Left ventricle myocardium inferior (tissue), 1 donor: ENCODE results near the gene STK11. TPM values are rescaled to one million over a fixed set of nuclear protein-coding genes. Genes with fewer than 3 reads are reported as not detected.

Source experiments
- DNase-seq: peaks from one replicate; pipeline ENCODE4 v3.0.0-alpha.2; 2020
- H3K27ac ChIP-seq: fragments of 200-600 bp; replicated peaks from 2 replicates; pipeline ENCODE4 v1.8.0; 2021
- H3K27me3 ChIP-seq: fragments of 200-600 bp; 2 replicates; pipeline ENCODE4 v1.8.0; 2021; ENCODE audit warnings: low read depth
- H3K36me3 ChIP-seq: fragments of 200-600 bp; 2 replicates; pipeline ENCODE4 v1.8.0; 2021
- H3K4me1 ChIP-seq: fragments of 200-600 bp; 2 replicates; pipeline ENCODE4 v1.8.0; 2021
- H3K4me3 ChIP-seq: fragments of 200-600 bp; 2 replicates; pipeline ENCODE4 v1.8.0; 2021; ENCODE audit warnings: mild to moderate bottlenecking, moderate library complexity
- H3K9me3 ChIP-seq: fragments of 200-600 bp; replicated peaks from 2 replicates; pipeline ENCODE4 v1.8.0; 2021
- intact Hi-C: fragments of 100-400 bp; cut with micrococcal nuclease; formaldehyde crosslinking; loops from one replicate; pipeline ENCODE4 v1.11.0; 2022
- total RNA-seq: library from RNA; stranded (reverse); fragmentation: NEBNext Ultra II Directional; extraction: Animal tissue kit (Norgen Biotek cat#: 25700); gene quantifications from one replicate; pipeline ENCODE4 v1.2.1, GENCODE V29; 2021
- TF ChIP-seq, protein P1 (sequence below): fragments of 200-600 bp; IDR thresholded peaks from 2 replicates; pipeline ENCODE4 v1.8.0; 2021; ENCODE audit warnings: antibody characterized with exemption, mild to moderate bottlenecking, borderline replicate concordance
- donor health status: DM: no; HTN: yes; CAD: no; lungs with severe emphysema.

Gene STK11
- total RNA-seq, 1 donor from 2014 or later: 50.1 TPM

GRCh38 chr19:1211494-1212234 lies 6.1 kb downstream of the STK11 start:
- intact Hi-C loops: no loop called here
- no peak overlapping the region for H3K27ac ChIP-seq
- H3K4me1 ChIP-seq: peaks cover 100% of the 10 kb centered on the region
- no peaks in the 10 kb centered on the region for H3K9me3 ChIP-seq
- no peak overlapping the region for H3K4me3 ChIP-seq
- TF ChIP-seq, protein P1, sequence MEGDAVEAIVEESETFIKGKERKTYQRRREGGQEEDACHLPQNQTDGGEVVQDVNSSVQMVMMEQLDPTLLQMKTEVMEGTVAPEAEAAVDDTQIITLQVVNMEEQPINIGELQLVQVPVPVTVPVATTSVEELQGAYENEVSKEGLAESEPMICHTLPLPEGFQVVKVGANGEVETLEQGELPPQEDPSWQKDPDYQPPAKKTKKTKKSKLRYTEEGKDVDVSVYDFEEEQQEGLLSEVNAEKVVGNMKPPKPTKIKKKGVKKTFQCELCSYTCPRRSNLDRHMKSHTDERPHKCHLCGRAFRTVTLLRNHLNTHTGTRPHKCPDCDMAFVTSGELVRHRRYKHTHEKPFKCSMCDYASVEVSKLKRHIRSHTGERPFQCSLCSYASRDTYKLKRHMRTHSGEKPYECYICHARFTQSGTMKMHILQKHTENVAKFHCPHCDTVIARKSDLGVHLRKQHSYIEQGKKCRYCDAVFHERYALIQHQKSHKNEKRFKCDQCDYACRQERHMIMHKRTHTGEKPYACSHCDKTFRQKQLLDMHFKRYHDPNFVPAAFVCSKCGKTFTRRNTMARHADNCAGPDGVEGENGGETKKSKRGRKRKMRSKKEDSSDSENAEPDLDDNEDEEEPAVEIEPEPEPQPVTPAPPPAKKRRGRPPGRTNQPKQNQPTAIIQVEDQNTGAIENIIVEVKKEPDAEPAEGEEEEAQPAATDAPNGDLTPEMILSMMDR: no peak
- H3K36me3 ChIP-seq: peaks cover 19% of the 10 kb centered on the region
- no peaks in the 10 kb centered on the region for H3K27me3 ChIP-seq
- DNase-seq: no peak

GRCh38 chr19:1213391-1214286 lies 8.1 kb downstream of the STK11 start:
- no peaks in the 10 kb centered on the region for H3K27me3 ChIP-seq
- H3K4me3 ChIP-seq: peak overlapping the region; percentile 48
- H3K9me3 ChIP-seq: no peaks in the 10 kb centered on the region
- H3K27ac ChIP-seq: peak overlapping the region; percentile 94
- TF ChIP-seq, protein P1: no peak
- peaks cover 100% of the 10 kb centered on the region for H3K4me1 ChIP-seq
- intact Hi-C loops: no loop called here
- peak; percentile 60 for DNase-seq
- H3K36me3 ChIP-seq: peaks cover 19% of the 10 kb centered on the region

DNA sequence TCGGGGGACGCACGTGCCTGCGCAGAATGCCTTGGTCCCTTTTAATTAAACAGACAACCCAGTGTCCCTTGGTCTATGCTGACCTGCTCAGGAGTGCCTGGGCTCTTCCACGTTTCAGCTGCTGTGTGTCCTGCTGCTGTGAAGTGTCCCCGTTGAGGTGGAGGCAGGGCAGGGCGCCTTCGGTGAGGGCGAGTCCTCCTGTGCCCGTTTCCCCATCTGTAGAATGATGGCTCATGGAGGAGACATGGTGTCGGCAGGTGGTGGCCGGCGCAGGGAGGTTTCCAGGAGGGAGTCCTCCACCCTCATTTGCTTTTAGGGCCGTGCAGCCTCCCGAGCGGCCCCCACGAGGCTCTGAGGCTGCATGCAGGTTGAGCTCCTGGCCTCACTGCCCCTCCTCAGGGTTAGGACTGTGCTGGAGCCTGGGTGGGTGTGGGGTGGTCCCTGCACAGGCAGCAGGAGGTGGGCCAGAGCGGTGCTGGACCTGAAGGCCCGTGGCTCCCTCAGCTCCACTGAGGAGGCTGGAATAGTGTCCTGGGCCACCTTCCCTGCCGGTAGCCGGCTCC lies 8.8 kb downstream of the STK11 start:
- peak overlapping the region; percentile 48 for H3K4me3 ChIP-seq
- H3K27ac ChIP-seq: peak overlapping the region; percentile 94
- H3K9me3 ChIP-seq: no peaks in the 10 kb centered on the region
- H3K36me3 ChIP-seq: peaks cover 19% of the 10 kb centered on the region
- H3K4me1 ChIP-seq: peaks cover 100% of the 10 kb centered on the region
- intact Hi-C loops: no loop called here
- TF ChIP-seq, protein P1: no peak
- no peak for DNase-seq
- no peaks in the 10 kb centered on the region for H3K27me3 ChIP-seq

GRCh38 chr19:1214862-1215731 lies 9.5 kb downstream of the STK11 start:
- Histone ChIP-seq H3K9me3 (no peaks in the 10 kb centered on the region), H3K4me3 (peak overlapping the region; percentile 48), H3K27me3 (no peaks in the 10 kb centered on the region), H3K4me1 (peaks cover 100% of the 10 kb centered on the region), H3K36me3 (peaks cover 14% of the 10 kb centered on the region), H3K27ac (peak overlapping the region; percentile 94)
- intact Hi-C loops: no loop called here
- TF ChIP-seq, protein P1: no peak
- peak; percentile 77 for DNase-seq

- peaks cover 100% of the 10 kb centered on the region for H3K4me1 ChIP-seq
Measured at GRCh38 chr19:1216756-1217155, 11.2 kb downstream of the STK11 start.

More at GRCh38 chr19:1216756-1217155, 11.2 kb downstream of the STK11 start:
- intact Hi-C loops: no loop called here
- Histone ChIP-seq H3K27ac (peak overlapping the region; percentile 94), H3K4me3 (no peak overlapping the region), H3K36me3 (peaks cover 23% of the 10 kb centered on the region), H3K9me3 (no peaks in the 10 kb centered on the region), H3K27me3 (no peaks in the 10 kb centered on the region)
- DNase-seq: no peak
- TF ChIP-seq, protein P1: no peak
